Neural cell (in vitro differentiated cells): Measurements from ENCODE around the gene MTTP. TPM values are rescaled to one million over a fixed set of nuclear protein-coding genes. Genes with fewer than 3 reads are reported as not detected.

Experiments
- H2AFZ ChIP-seq: fragments of 200-600, 300-800 bp; sonication (generic), shearing (Covaris generic); 2 replicates; pipeline ENCODE4 v1.6.0; 2014; ENCODE audit warnings: low read depth, mild to moderate bottlenecking, antibody characterized with exemption, low read length, moderate library complexity
- H3F3A ChIP-seq: fragments of 200-600 bp; shearing (Covaris generic); 2 replicates; pipeline ENCODE4 v1.6.1; 2016; ENCODE audit warnings: mild to moderate bottlenecking, moderate library complexity, mixed read lengths, antibody characterized with exemption, low read length; ENCODE audit not compliant: insufficient read depth, poor library complexity, severe bottlenecking
- H3K27ac ChIP-seq: fragments of 200-600, 300-800 bp; sonication (generic), shearing (Covaris generic); 2 replicates; pipeline ENCODE4 v1.5.1; 2014; ENCODE audit warnings: mild to moderate bottlenecking, low read length, moderate library complexity
- H3K27me3 ChIP-seq: fragments of 300-800, 200-600 bp; sonication (generic), shearing (Covaris generic); 2 replicates; pipeline ENCODE4 v1.6.0; 2014; ENCODE audit warnings: mild to moderate bottlenecking, low read depth, low read length, moderate library complexity; ENCODE audit not compliant: insufficient read depth
- H3K36me3 ChIP-seq: fragments of 300-800, 200-600 bp; sonication (generic), shearing (Covaris generic); 2 replicates; pipeline ENCODE4 v1.5.1; 2014; ENCODE audit warnings: mild to moderate bottlenecking, antibody characterized with exemption, low read length, moderate library complexity; ENCODE audit not compliant: insufficient read depth
- H3K4me2 ChIP-seq: fragments of 300-800, 200-600 bp; sonication (generic), shearing (Covaris generic); 2 replicates; pipeline ENCODE4 v1.6.0; 2014; ENCODE audit warnings: mild to moderate bottlenecking, low read length
- H3K4me3 ChIP-seq: fragments of 300-800, 200-600 bp; sonication (generic), shearing (Covaris generic); 2 replicates; pipeline ENCODE4 v1.5.1; 2014; ENCODE audit warnings: mild to moderate bottlenecking, low read length, moderate library complexity
- H3K79me2 ChIP-seq: fragments of 200-600 bp; shearing (Covaris generic); replicated peaks from 2 replicates; pipeline ENCODE4 v1.6.0; 2014; ENCODE audit warnings: mild to moderate bottlenecking, low read length, moderate library complexity; ENCODE audit not compliant: insufficient read depth
- H3K9ac ChIP-seq: fragments of 300-800, 200-600 bp; sonication (generic), shearing (Covaris generic); 2 replicates; pipeline ENCODE4 v1.6.1; 2016; ENCODE audit warnings: mild to moderate bottlenecking, low read length, mixed read lengths
- H3K9me2 ChIP-seq: fragments of 200-600 bp; shearing (Covaris generic); 2 replicates; pipeline ENCODE4 v1.6.1; 2016; ENCODE audit warnings: mild to moderate bottlenecking, low read length, mixed read lengths; ENCODE audit not compliant: insufficient read depth
- H3K9me3 ChIP-seq: fragments of 200-600, 300-800 bp; sonication (generic), shearing (Covaris generic); 2 replicates; pipeline ENCODE4 v1.6.1; 2016; ENCODE audit warnings: mild to moderate bottlenecking, mixed run types, low read length, moderate library complexity, mixed read lengths
- H4K20me1 ChIP-seq: fragments of 200-600 bp; shearing (Covaris generic); 2 replicates; pipeline ENCODE4 v1.6.1; 2016; ENCODE audit warnings: mild to moderate bottlenecking, mixed run types; ENCODE audit not compliant: insufficient read depth
- CTCF ChIP-seq: fragments of 450-650 bp; IDR thresholded peaks from 2 replicates; pipeline ENCODE4 v1.5.1; 2014; ENCODE audit warnings: antibody characterized with exemption, mild to moderate bottlenecking, moderate library complexity; ENCODE audit not compliant: poor library complexity, severe bottlenecking
- EP300 ChIP-seq: fragments of 450-650 bp; conservative IDR thresholded peaks from 2 replicates; pipeline ENCODE4 v1.6.1; 2014; ENCODE audit warnings: antibody characterized with exemption, mild to moderate bottlenecking, moderate library complexity; ENCODE audit not compliant: poor library complexity, severe bottlenecking
- EZH2 ChIP-seq: fragments of 200-600, 300-800 bp; shearing (Covaris generic), sonication (generic); IDR thresholded peaks from 2 replicates; pipeline ENCODE4 v1.6.1; 2014; ENCODE audit warnings: antibody characterized with exemption, low read length, borderline replicate concordance, mild to moderate bottlenecking; ENCODE audit not compliant: insufficient read depth, poor library complexity, severe bottlenecking
- MXI1 ChIP-seq: fragments of 450-650 bp; conservative IDR thresholded peaks from 2 replicates; pipeline ENCODE4 v1.6.1; 2014; ENCODE audit warnings: antibody characterized with exemption, mild to moderate bottlenecking; ENCODE audit not compliant: poor library complexity, severe bottlenecking
- POLR2AphosphoS5 ChIP-seq: IDR thresholded peaks from 2 replicates; pipeline ENCODE4 v1.6.1; 2012
- RAD21 ChIP-seq: fragments of 450-650 bp; conservative IDR thresholded peaks from 2 replicates; pipeline ENCODE4 v1.6.1; 2014; ENCODE audit warnings: antibody characterized with exemption, mild to moderate bottlenecking, moderate library complexity
- SMC3 ChIP-seq: fragments of 450-650 bp; conservative IDR thresholded peaks from 2 replicates; pipeline ENCODE4 v1.6.1; 2014; ENCODE audit warnings: antibody characterized with exemption, mild to moderate bottlenecking, moderate library complexity; ENCODE audit not compliant: poor library complexity
- TAF1 ChIP-seq: IDR thresholded peaks from 2 replicates; pipeline ENCODE4 v1.6.1; 2012; ENCODE audit warnings: low read depth
- polyA plus RNA-seq: library from polyadenylated mRNA; depleted of rRNA; stranded (reverse); fragments of >200 nt; gene quantifications from 2 replicates; pipeline ENCODE4 v1.2.3, GENCODE V29; 2014
- TF ChIP-seq, protein P1 (sequence below): IDR thresholded peaks from 2 replicates; pipeline ENCODE4 v1.6.1; 2012; ENCODE audit warnings: borderline replicate concordance

Gene MTTP
- polyA plus RNA-seq, 1 donor from 2014 or later: 1.2 TPM

DNA sequence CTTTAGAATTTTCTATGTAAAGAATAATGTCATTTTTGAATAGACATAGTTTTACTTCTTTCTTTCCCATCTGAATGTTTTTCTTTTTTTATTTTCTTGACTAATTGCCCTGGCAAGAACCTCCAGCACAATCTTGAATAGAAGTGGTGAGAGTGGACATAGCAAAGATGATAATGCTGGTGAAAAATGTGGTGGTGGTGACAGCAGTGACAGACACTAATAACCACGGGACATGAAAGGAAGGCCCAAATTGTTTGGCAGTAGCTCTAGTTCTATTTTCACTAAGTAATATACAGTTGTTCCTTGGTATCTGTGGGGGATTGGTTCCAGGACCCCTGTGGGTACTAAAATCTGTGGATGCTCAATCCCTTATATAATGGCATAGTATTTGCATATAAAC is 53.4 kb downstream of the MTTP start:
- no peaks in the 10 kb centered on the region for H3K9me2 ChIP-seq
- no peak overlapping the region for H3K27ac ChIP-seq
- no peaks in the 10 kb centered on the region for H3K9me3 ChIP-seq
- H3K4me3 ChIP-seq: no peak overlapping the region
- H2AFZ ChIP-seq: no peak overlapping the region
- H3K79me2 ChIP-seq: no peaks in the 10 kb centered on the region
- H3K36me3 ChIP-seq: no peaks in the 10 kb centered on the region
- no peak overlapping the region for H3K4me2 ChIP-seq
- no peak overlapping the region for H3K9ac ChIP-seq
- no peaks in the 10 kb centered on the region for H3F3A ChIP-seq
- no peaks in the 10 kb centered on the region for H4K20me1 ChIP-seq
- TF ChIP-seq MXI1: no peak
- no peak for TF ChIP-seq RAD21
- no peaks in the 10 kb centered on the region for H3K27me3 ChIP-seq

- no peaks in the 10 kb centered on the region for H3K27me3 ChIP-seq
- H4K20me1 ChIP-seq: no peaks in the 10 kb centered on the region
- H3K36me3 ChIP-seq: no peaks in the 10 kb centered on the region
- H3K9me2 ChIP-seq: no peaks in the 10 kb centered on the region
- no peak for TF ChIP-seq EZH2
- no peak for TF ChIP-seq MXI1
- TF ChIP-seq RAD21: no peak
- TF ChIP-seq CTCF: no peak
- no peak for TF ChIP-seq TAF1
- TF ChIP-seq, protein P1, sequence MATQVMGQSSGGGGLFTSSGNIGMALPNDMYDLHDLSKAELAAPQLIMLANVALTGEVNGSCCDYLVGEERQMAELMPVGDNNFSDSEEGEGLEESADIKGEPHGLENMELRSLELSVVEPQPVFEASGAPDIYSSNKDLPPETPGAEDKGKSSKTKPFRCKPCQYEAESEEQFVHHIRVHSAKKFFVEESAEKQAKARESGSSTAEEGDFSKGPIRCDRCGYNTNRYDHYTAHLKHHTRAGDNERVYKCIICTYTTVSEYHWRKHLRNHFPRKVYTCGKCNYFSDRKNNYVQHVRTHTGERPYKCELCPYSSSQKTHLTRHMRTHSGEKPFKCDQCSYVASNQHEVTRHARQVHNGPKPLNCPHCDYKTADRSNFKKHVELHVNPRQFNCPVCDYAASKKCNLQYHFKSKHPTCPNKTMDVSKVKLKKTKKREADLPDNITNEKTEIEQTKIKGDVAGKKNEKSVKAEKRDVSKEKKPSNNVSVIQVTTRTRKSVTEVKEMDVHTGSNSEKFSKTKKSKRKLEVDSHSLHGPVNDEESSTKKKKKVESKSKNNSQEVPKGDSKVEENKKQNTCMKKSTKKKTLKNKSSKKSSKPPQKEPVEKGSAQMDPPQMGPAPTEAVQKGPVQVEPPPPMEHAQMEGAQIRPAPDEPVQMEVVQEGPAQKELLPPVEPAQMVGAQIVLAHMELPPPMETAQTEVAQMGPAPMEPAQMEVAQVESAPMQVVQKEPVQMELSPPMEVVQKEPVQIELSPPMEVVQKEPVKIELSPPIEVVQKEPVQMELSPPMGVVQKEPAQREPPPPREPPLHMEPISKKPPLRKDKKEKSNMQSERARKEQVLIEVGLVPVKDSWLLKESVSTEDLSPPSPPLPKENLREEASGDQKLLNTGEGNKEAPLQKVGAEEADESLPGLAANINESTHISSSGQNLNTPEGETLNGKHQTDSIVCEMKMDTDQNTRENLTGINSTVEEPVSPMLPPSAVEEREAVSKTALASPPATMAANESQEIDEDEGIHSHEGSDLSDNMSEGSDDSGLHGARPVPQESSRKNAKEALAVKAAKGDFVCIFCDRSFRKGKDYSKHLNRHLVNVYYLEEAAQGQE: no peak
- TF ChIP-seq SMC3: no peak
- TF ChIP-seq EP300: no peak
- TF ChIP-seq POLR2AphosphoS5: no peak
- H3K27ac ChIP-seq: no peak overlapping the region
- no peaks in the 10 kb centered on the region for H3K79me2 ChIP-seq
- H3K9ac ChIP-seq: no peak overlapping the region
- H3K4me3 ChIP-seq: no peak overlapping the region
- H3K4me2 ChIP-seq: no peak overlapping the region
- H2AFZ ChIP-seq: no peak overlapping the region
- H3K9me3 ChIP-seq: no peaks in the 10 kb centered on the region
- H3F3A ChIP-seq: no peaks in the 10 kb centered on the region
Observed at GRCh38 chr4:99629962-99630554, 55.4 kb downstream of the MTTP start.
